OCI-LY7 (cell line): ENCODE measurements around the gene RBM33.

Experiments
- EZH2phosphoT487 ChIP-seq: fragments of 200-600 bp; sonication (generic); IDR thresholded peaks from 2 replicates; pipeline ENCODE4 v1.6.1; 2018; ENCODE audit warnings: low read depth, borderline replicate concordance, mild to moderate bottlenecking, mixed run types, antibody characterized with exemption, low read length, moderate library complexity, mixed read lengths
- TF ChIP-seq, protein P1 (sequence below): fragments of 200-600 bp; sonication (generic); conservative IDR thresholded peaks from 2 replicates; pipeline ENCODE4 v1.5.1; 2014; ENCODE audit warnings: mild to moderate bottlenecking, antibody characterized with exemption, low read length, moderate library complexity, mixed read lengths

DNA sequence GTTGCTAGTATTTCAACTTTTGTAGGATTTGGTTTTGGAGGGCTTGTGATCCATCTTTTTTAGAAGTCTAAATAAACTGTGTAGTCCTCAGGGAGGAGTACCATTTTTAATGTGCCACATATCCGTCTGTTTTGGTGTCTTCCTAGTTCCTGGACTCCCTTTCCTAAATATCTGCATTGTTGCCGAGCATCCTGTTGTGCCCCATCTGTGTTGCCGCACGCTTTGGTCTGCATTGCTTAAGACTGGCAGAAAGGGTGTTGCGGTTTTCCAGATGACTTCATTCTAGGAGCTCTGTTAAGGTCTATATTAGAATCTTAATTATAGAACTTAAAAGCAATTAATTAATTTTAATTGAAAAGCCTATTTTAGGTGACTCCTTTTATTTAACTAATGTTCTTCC is 49.4 kb downstream of the RBM33 start:
- TF ChIP-seq, protein P1, sequence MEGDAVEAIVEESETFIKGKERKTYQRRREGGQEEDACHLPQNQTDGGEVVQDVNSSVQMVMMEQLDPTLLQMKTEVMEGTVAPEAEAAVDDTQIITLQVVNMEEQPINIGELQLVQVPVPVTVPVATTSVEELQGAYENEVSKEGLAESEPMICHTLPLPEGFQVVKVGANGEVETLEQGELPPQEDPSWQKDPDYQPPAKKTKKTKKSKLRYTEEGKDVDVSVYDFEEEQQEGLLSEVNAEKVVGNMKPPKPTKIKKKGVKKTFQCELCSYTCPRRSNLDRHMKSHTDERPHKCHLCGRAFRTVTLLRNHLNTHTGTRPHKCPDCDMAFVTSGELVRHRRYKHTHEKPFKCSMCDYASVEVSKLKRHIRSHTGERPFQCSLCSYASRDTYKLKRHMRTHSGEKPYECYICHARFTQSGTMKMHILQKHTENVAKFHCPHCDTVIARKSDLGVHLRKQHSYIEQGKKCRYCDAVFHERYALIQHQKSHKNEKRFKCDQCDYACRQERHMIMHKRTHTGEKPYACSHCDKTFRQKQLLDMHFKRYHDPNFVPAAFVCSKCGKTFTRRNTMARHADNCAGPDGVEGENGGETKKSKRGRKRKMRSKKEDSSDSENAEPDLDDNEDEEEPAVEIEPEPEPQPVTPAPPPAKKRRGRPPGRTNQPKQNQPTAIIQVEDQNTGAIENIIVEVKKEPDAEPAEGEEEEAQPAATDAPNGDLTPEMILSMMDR: no peak
- TF ChIP-seq EZH2phosphoT487: no peak
